Heart right ventricle (tissue), 16 donors: ENCODE measurements around the gene ZBTB7B. TPM values are rescaled to one million over a fixed set of nuclear protein-coding genes. Genes with fewer than 3 reads are reported as not detected.

Experiments
- ATAC-seq, 8 donors: fragments of 200-7000 bp; cut with Tn5 transposase; one replicate each; pipeline ENCODE4 v1.9.1; 2020; ENCODE audit warnings: mild to moderate bottlenecking in 8 of 8, moderate library complexity in 8 of 8, moderate number of reproducible peaks in 1 of 8
- DNase-seq, 2 donors: peaks; one replicate each; pipeline ENCODE4 v3.0.0-alpha.2; 2020
- H3K27ac ChIP-seq, 10 donors: fragments of 200-600 bp; sonication (generic) in 2 of 10; one replicate each; pipeline versions ENCODE4 v1.5.0 to v1.8.0; 2020 to 2022; ENCODE audit warnings: mild to moderate bottlenecking in 3 of 10
- H3K27me3 ChIP-seq, 7 donors: fragments of 200-600 bp; one replicate each; pipeline ENCODE4 v1.8.0; 2021 to 2022; ENCODE audit warnings: mild to moderate bottlenecking in 2 of 7
- H3K36me3 ChIP-seq, 9 donors: fragments of 200-600 bp; sonication (generic) in 1 of 9; one replicate each; pipeline versions ENCODE4 v1.5.0 to v1.8.0; 2020 to 2022; ENCODE audit warnings: mild to moderate bottlenecking in 2 of 9
- H3K4me1 ChIP-seq, 9 donors: fragments of 200-600 bp; sonication (generic) in 1 of 9; one replicate each; pipeline versions ENCODE4 v1.5.0 to v1.8.0; 2020 to 2022; ENCODE audit warnings: mild to moderate bottlenecking in 4 of 9
- H3K4me3 ChIP-seq, 10 donors: fragments of 200-600 bp; sonication (generic) in 2 of 10; one replicate each; pipeline versions ENCODE4 v1.5.0 to v1.8.0; 2020 to 2022; ENCODE audit warnings: mild to moderate bottlenecking in 7 of 10, moderate library complexity in 2 of 10
- H3K9me3 ChIP-seq, 11 donors: fragments of 200-600 bp in 10 of 11; sonication (generic) in 2 of 11; one replicate each; pipeline versions ENCODE4 v1.5.0 to v1.8.0; 2013 to 2022; ENCODE audit warnings: mild to moderate bottlenecking in 2 of 11, control low read depth in 1 of 11, moderate library complexity in 1 of 11
- WGBS, 2 donors: extraction: QIAGEN DNeasy Blood & Tissue Kit; methylation state at CpG; one replicate each; pipeline ENCODE4 v1.1.7; 2013; ENCODE audit warnings: inconsistent platforms in 1 of 2; 5-methylcytosine and 5-hydroxymethylcytosine counted together
- intact Hi-C, 10 donors: fragments of 100-400 bp; cut with DNase I; formaldehyde crosslinking; loops; one replicate each; pipeline versions ENCODE4 v1.11.1 to v1.14.2; 2022
- polyA plus RNA-seq, 2 donors: library from polyadenylated mRNA; stranded (reverse); fragments of 200-250 nt; gene quantifications; one replicate each; pipeline ENCODE4 v1.2.3, GENCODE V29; 2013
- total RNA-seq, 10 donors: library from RNA; stranded (reverse); fragmentation: NEBNext Ultra II Directional in 3 of 10; extraction: Animal tissue kit (Norgen Biotek cat#: 25700) in 3 of 10; gene quantifications; one replicate each; pipeline versions ENCODE4 v1.2.1 to v1.2.4, GENCODE V29; 2021 to 2023
- TF ChIP-seq, protein P1 (sequence below), 9 donors: fragments of 200-600 bp; sonication (generic) in 2 of 9; IDR thresholded peaks; one replicate each; pipeline versions ENCODE4 v1.5.0 to v1.8.0; 2021 to 2022; ENCODE audit warnings: antibody characterized with exemption in 9 of 9, mild to moderate bottlenecking in 5 of 9, moderate library complexity in 1 of 9
- donor health status: Arrhythmogenic right ventricular cardiomyopathy.
- donor health status: ischemic (EF 13 %, LVEDD 7.1; RV severe dilation, severe dysfunction).
- donor health status: healthy with polysubstance abuse.
- donor health status: DM: no; HTN: yes; CAD: no.
- donor health status: DM: no; HTN: no; CAD: no.
- donor health status: ischemic (EF 25% LVEDD 6.9; RV normal size, moderate dysfunction).
- donor health status: ischemic (EF 25% LVEDD 5.7; RV mildly dilated, moderate dysfunction).
- donor health status: healthy.
- donor health status: DM: yes; HTN: yes; CAD: no.
- donor health status: Ischemic cardiomyopathy.
- donor health status: ischemic (EF 35%, LVEDD 5.7; RV mildly dilated, moderate dysfunction).
- donor health status: nonischemic (EF 11% LVEDD 7.7; RV severe dilation, severe dysfunction).
- donor health status: DM: yes; HTN: yes; CAD: no.
- donor health status: PGD.
- donor health status: ischemic (EF 29% LVEDD 5.4; RV normal size, mild dysfunction).
- donor health status: nonischemic (EF 23%, LVEDD 6.1; RV moderate dilation, normal function).

The ZBTB7B gene
- total and polyA plus RNA-seq, 12 donors = 25.7 to 54.7 (median 37.9) TPM

DNA sequence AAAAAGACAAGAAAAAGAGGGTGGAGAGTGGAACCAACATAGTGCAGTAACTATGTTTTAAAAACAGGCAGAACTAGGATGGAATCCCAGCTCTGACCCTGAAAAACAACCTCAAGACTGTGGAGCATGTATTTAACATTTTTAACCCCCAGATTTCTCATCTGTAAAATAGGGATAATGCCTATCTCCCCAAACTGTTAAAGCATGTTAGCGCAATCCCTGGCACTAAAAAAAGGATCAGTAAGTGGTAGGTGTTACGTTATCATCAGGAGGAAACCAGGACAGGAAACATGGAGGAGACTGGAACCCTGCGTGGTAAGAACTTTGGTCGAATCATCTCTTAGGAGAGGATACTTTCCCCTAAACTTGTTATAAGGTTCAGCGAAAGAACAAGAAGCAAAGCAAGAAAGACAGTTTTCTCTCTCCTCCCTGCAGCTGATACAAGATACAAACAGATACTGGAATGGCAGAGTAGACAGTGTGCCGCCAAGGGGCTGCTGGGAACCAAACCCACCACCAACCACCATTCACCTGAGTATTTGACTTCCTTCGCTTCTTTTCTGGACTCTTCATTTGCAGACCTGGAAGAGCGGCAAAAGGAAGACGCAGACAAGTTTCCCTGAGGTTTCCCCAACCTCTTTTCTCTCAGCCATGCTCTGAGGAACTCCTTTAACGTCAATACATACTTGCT lies 42.0 kb upstream of the ZBTB7B start:
- Histone ChIP-seq H3K36me3 (peaks cover 0 to 52% (median 33%) of the 10 kb centered on the region in 9 donors), H3K4me3 (peak overlapping the region; percentile 81 to 99 (median 90)), H3K27ac (peak overlapping the region; percentile 96 to 100 (median 99)), H3K9me3 (no peaks in the 10 kb centered on the region), H3K27me3 (no peaks in the 10 kb centered on the region), H3K4me1 (peaks cover 15 to 48% (median 36%) of the 10 kb centered on the region in 9 donors)
- 35 to 36% methylated on average over 10 of the region's 10 CpGs for WGBS, 2 donors
- intact Hi-C loops = loop anchor here in 7 of 10 donors (2.0 to 5.0 kb wide), 4 partner anchors 37 to 57 kb away; partner anchors contain the start of gene ZBTB7B (in 1 of the 7)
- TF ChIP-seq, protein P1, sequence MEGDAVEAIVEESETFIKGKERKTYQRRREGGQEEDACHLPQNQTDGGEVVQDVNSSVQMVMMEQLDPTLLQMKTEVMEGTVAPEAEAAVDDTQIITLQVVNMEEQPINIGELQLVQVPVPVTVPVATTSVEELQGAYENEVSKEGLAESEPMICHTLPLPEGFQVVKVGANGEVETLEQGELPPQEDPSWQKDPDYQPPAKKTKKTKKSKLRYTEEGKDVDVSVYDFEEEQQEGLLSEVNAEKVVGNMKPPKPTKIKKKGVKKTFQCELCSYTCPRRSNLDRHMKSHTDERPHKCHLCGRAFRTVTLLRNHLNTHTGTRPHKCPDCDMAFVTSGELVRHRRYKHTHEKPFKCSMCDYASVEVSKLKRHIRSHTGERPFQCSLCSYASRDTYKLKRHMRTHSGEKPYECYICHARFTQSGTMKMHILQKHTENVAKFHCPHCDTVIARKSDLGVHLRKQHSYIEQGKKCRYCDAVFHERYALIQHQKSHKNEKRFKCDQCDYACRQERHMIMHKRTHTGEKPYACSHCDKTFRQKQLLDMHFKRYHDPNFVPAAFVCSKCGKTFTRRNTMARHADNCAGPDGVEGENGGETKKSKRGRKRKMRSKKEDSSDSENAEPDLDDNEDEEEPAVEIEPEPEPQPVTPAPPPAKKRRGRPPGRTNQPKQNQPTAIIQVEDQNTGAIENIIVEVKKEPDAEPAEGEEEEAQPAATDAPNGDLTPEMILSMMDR (IDR thresholded peaks at IDR 0.05) = no peak
- DNase-seq (no peak), ATAC-seq (no peak)

DNA sequence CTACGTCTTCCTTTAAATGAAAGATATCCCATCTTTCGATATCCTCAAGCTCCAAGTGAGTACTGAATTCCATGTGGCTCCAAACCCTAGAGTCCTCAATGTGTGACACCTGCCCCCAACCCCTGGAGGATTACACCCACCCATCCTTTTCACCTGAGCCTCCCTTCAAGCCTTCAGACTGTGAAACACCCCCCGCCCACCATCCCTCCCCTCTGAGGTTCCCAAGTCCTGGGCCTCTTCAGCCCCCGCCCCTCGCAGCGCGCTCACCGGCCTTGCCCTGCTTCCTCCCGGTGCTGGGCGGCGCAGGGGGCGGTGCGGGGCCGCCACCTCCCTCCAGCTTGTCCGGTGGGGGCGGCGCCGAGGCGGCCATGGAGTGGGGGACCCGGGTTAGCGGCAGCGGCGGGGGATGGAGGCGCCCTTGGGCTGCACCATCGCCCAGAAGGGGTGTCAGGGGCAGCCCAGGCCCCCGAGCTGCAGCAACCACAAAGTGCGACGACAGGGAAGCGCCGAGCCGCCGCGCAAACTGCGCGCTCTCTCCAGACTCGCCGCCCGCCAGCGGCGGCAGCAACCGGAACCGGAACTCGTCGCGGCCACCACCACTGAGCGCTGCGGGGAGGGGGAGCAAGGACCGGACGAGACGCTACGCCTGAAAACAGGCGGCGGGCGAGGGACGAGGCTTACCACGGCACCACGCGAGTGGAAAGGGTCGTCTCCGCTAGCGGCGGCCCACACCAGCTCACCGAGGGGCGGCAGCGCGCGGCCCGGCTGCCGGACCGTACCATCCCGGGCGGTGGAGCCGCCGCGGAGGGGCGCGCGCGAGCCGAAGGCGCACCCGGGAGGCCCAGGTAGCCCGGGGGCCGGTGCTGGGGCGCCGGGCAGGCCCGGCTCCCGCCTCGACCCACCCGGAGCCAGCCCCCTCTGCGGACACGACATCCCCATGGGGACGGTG lies 41.1 kb upstream of the ZBTB7B start, which contains the start of gene PYGO2:
Gene PYGO2 (minus strand): TSS at position 576 of the 949 bp plus-strand sequence. CDS start 206 bp downstream, at position 370.
- Histone ChIP-seq H3K4me3 (peak within 1 kb of the TSS; percentile 81 to 99 (median 90)), H3K36me3 (peaks cover 0 to 61% (median 42%) of the 10 kb centered on the region in 9 donors), H3K27me3 (no peaks in the 10 kb centered on the region), H3K9me3 (no peaks in the 10 kb centered on the region), H3K4me1 (peaks cover 14 to 49% (median 33%) of the 10 kb centered on the region in 9 donors), H3K27ac (peak within 1 kb of the TSS; percentile 96 to 100 (median 99))
- TF ChIP-seq, protein P1 (IDR thresholded peaks at IDR 0.05) = peak; percentile 41 to 80 (median 62)
- ATAC-seq (peak; percentile 84 to 90 (median 86)), DNase-seq (peak; percentile 83 to 84)
- WGBS, 2 donors = 0% methylated on average over 71 to 93 of the region's 93 CpGs
- intact Hi-C loops = loop anchor here in 7 of 10 donors (2.0 to 5.0 kb wide), 4 partner anchors 36 to 56 kb away; partner anchors contain the start of gene ZBTB7B (in 1 of the 7)

DNA sequence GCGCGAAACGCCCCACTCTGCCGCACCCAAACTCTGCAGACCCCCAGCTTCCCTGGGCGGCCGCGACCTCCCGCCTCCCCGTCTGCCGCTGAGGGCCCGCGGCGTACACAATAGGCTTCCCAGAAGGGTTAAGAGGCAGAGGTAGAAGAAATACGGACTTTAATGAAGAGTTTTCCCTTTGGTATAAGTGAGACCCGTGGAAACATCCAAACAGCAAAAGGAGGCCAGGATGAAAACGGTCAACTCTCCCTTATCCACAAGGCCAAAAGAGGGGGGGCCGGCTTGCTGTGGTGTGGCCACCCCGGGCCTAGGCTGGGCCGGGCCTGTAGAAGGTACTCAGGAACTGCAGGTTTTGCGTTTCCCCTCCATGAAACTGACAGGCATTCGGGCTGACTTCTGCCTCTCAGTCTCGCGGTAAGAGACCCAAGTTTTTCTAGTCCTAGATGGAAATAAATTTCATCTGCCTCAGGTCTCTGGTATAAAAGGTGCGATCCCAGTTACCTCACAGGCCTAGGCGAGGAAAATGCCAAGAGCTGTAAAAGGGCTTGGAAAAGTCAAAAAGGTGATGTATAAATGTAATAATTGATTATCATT lies 40.3 kb upstream of the ZBTB7B start:
- TF ChIP-seq, protein P1 (IDR thresholded peaks at IDR 0.05) = no peak
- no peaks in the 10 kb centered on the region for H3K27me3 ChIP-seq
- H3K27ac ChIP-seq = peak overlapping the region; percentile 96 to 100 (median 99)
- ATAC-seq = peak in 6 of 8 donors; percentile 9 to 25 (median 23)
- DNase-seq = no peak
- peak overlapping the region; percentile 81 to 99 (median 90) for H3K4me3 ChIP-seq
- H3K9me3 ChIP-seq = no peaks in the 10 kb centered on the region
- intact Hi-C loops = loop anchor here in 7 of 10 donors (5.0 kb wide), 3 partner anchors 35 to 55 kb away; partner anchors contain the start of gene ZBTB7B (in 1 of the 7)
- WGBS, 2 donors = 4 to 5% methylated on average over 25 of the region's 25 CpGs
- peaks cover 12 to 49% (median 32%) of the 10 kb centered on the region in 9 donors for H3K4me1 ChIP-seq
- peaks cover 0 to 69% (median 50%) of the 10 kb centered on the region in 9 donors for H3K36me3 ChIP-seq
